K562 (cell line): ENCODE data around the gene GPR142. TPM values are rescaled to one million over a fixed set of nuclear protein-coding genes. Genes with fewer than 3 reads are reported as not detected.

Experiments used
- CHD1 ChIP-seq: fragments of 200-600 bp; sonication (generic); IDR thresholded peaks from one replicate; pipeline ENCODE4 v1.6.1; 2012; ENCODE audit warnings: mild to moderate bottlenecking, moderate library complexity, low read length, inconsistent platforms
- HDAC8 ChIP-seq: fragments of 450-650 bp; IDR thresholded peaks from 2 replicates; pipeline ENCODE4 v1.6.1; 2016; ENCODE audit warnings: mild to moderate bottlenecking, missing genetic modification characterization, moderate library complexity, missing compliant biosample characterization
- NR1H2 ChIP-seq: sonication (generic); formaldehyde crosslinking; IDR thresholded peaks from 2 replicates; pipeline ENCODE4 v1.4.0; 2020; ENCODE audit warnings: mild to moderate bottlenecking, missing genetic modification reagents
- SUPT5H ChIP-seq: fragments of 450-650 bp; IDR thresholded peaks from 2 replicates; pipeline ENCODE4 v1.6.1; 2016
- TAL1 ChIP-seq: fragments of 450-650 bp; IDR thresholded peaks from 2 replicates; pipeline ENCODE4 v1.6.1; 2016; ENCODE audit warnings: mild to moderate bottlenecking
- ZNF121 ChIP-seq: sonication (generic); formaldehyde crosslinking; conservative IDR thresholded peaks from 2 replicates; pipeline ENCODE4 v1.8.0; 2022; ENCODE audit warnings: missing genetic modification reagents
- ZNF133 ChIP-seq: fragments of 250-450 bp; sonication (Bioruptor Pico); IDR thresholded peaks from 2 replicates; pipeline ENCODE4 v1.4.0; 2020; ENCODE audit warnings: mild to moderate bottlenecking
- ZNF583 ChIP-seq: fragments of 250-450 bp; sonication (Bioruptor Pico); IDR thresholded peaks from 2 replicates; pipeline ENCODE4 v1.4.0; 2020
- polyA plus RNA-seq, 8 experiments: library from polyadenylated mRNA; depleted of rRNA in 4 of 8; stranded (reverse) in 5 of 8; unstranded in 3 of 8; fragments of >200 nt; fragmentation: Nextera tagmentation in 2 of 8; fragmentation: Illumina TruSeq in 1 of 8; extraction: Ambion mirVana in 2 of 8; extraction: Trizol in 1 of 8; gene quantifications; 2 replicates each; pipeline versions ENCODE4 v1.2.1 to v1.2.3, GENCODE V29; 2011 to 2014; ENCODE audit warnings: inconsistent platforms in 1 of 8, missing spikeins in 1 of 8
- total RNA-seq, 7 experiments: library from RNA; depleted of rRNA in 6 of 7; stranded (reverse); fragments of >200 nt in 6 of 7; fragmentation: Illumina TruSeq in 2 of 7; extraction: Trizol in 2 of 7; gene quantifications; 2 replicates each; pipeline versions ENCODE4 v1.2.1 to v1.2.3, GENCODE V29; 2011 to 2021; ENCODE audit warnings: low replicate concordance in 1 of 7
- TF ChIP-seq, protein P1 (sequence below): fragments of 250-450 bp; sonication (Bioruptor Pico); IDR thresholded peaks from 2 replicates; pipeline ENCODE4 v1.5.1; 2021; ENCODE audit warnings: mild to moderate bottlenecking
- TF ChIP-seq, protein P2 (sequence below): fragments of 250-450 bp; sonication (Bioruptor Pico); IDR thresholded peaks from 2 replicates; pipeline ENCODE4 v1.5.0; 2020; ENCODE audit warnings: mild to moderate bottlenecking

The GPR142 gene
- total and polyA plus RNA-seq, 9 of the 15 experiments (the other 6 are each of a cell fraction or from before 2014, with no cell fraction given) = not detected

DNA sequence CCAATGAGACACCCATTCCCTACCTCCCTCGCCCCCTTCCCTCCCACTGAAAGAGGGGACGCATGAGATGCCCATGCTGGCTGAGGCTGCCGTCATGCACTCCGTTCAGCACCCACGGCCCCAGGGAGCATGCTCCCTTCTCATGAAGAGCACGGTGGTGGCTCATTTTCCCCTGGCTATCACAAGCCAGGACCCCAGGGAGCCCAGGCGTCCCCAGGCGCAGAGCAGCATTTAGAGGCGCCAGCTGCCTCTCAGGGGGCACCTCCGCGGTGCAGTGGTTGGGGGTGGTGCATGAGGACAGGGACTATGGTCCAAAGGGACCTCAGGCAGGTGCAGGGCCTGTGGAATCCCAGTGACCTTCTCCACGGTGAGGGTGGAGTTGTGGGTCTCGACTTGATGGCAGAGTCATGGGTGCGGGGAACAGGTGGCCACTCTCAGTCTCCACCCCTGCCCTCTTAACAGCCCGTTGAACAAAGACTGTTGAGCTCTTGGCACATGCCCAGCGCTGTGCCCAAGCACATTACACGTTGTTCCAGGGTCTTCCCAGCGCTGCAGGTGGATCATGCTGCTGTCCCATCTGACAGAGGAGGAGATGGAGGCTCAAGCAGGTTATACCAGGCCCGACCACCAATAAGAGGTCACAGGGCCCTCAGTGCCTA, 27.6 kb upstream of the GPR142 start (continued):
- TF ChIP-seq NR1H2 (CRISPR knock-in tag) (no peak), SUPT5H (no peak), TAL1 (no peak), ZNF133 (CRISPR knock-in tag) (no peak), HDAC8 (tag) (no peak), ZNF583 (CRISPR knock-in tag) (no peak), CHD1 (no peak), ZNF121 (no peak)
- TF ChIP-seq, protein P1, sequence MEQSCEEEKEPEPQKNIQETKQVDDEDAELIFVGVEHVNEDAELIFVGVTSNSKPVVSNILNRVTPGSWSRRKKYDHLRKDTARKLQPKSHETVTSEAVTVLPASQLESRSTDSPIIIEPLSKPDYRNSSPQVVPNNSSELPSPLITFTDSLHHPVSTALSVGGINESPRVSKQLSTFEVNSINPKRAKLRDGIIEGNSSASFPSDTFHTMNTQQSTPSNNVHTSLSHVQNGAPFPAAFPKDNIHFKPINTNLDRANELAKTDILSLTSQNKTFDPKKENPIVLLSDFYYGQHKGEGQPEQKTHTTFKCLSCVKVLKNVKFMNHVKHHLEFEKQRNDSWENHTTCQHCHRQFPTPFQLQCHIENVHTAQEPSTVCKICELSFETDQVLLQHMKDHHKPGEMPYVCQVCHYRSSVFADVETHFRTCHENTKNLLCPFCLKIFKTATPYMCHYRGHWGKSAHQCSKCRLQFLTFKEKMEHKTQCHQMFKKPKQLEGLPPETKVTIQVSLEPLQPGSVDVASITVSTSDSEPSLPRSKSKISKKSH = no peak
- TF ChIP-seq, protein P2, sequence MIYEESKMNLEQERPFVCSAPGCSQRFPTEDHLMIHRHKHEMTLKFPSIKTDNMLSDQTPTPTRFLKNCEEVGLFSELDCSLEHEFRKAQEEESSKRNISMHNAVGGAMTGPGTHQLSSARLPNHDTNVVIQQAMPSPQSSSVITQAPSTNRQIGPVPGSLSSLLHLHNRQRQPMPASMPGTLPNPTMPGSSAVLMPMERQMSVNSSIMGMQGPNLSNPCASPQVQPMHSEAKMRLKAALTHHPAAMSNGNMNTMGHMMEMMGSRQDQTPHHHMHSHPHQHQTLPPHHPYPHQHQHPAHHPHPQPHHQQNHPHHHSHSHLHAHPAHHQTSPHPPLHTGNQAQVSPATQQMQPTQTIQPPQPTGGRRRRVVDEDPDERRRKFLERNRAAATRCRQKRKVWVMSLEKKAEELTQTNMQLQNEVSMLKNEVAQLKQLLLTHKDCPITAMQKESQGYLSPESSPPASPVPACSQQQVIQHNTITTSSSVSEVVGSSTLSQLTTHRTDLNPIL (CRISPR knock-in tag) = no peak
